H1 (cell line): Measurements from ENCODE around the gene MESD. TPM values are rescaled to one million over a fixed set of nuclear protein-coding genes. Genes with fewer than 3 reads are reported as not detected.

Source experiments
- CTCF ChIA-PET: fragments of 300-600 bp; sonication (Branson Sonifier 250); formaldehyde crosslinking; loops from one replicate; lab custom pipeline; 2021; ENCODE audit not compliant: partially characterized antibody; lab: Charles Lee
- POLR2A ChIA-PET: fragments of 300-600 bp; sonication (Branson Sonifier 250); formaldehyde crosslinking; loops from one replicate; lab custom pipeline; 2021; ENCODE audit warnings: inconsistent platforms; ENCODE audit not compliant: partially characterized antibody; lab: Charles Lee
- DNase-seq, 2 experiments: peaks; one replicate each; pipeline versions ENCODE4 v3.0.0 to v3.0.0-alpha.2; 2010 to 2022; ENCODE audit warnings: low spot score in 2 of 2, low read depth in 1 of 2, mixed read lengths in 1 of 2
- FAIRE-seq: peaks from 2 replicates; lab custom pipeline; 2011; peaks lifted over from hg19 to GRCh38; lab: Jason Lieb, UNC
- H2AFZ ChIP-seq: 2 replicates; pipeline ENCODE4 v1.8.1; 2012; ENCODE audit warnings: low read length, inconsistent platforms
- H2AK5ac ChIP-seq: 2 replicates; pipeline ENCODE4 v1.6.1; 2013; ENCODE audit warnings: low read depth, low read length
- H2BK120ac ChIP-seq: replicated peaks from 2 replicates; pipeline ENCODE3; 2013; ENCODE audit warnings: low read depth, low read length, inconsistent platforms
- H2BK12ac ChIP-seq: 2 replicates; pipeline ENCODE4 v1.6.1; 2013; ENCODE audit warnings: low read depth, low read length
- H2BK15ac ChIP-seq: 2 replicates; pipeline ENCODE4 v1.6.1; 2013; ENCODE audit warnings: low read length
- H2BK20ac ChIP-seq: 2 replicates; pipeline ENCODE4 v1.6.1; 2013; ENCODE audit warnings: low read length
- H2BK5ac ChIP-seq: 2 replicates; pipeline ENCODE4 v1.6.1; 2013; ENCODE audit warnings: low read depth, low read length
- H3K14ac ChIP-seq: 2 replicates; pipeline ENCODE4 v1.6.1; 2013; ENCODE audit warnings: inconsistent platforms; ENCODE audit not compliant: insufficient read length
- H3K18ac ChIP-seq: 2 replicates; pipeline ENCODE4 v1.6.1; 2013; ENCODE audit warnings: low read length; ENCODE audit errors: extremely low read depth
- H3K23ac ChIP-seq: 2 replicates; pipeline ENCODE4 v1.6.1; 2013; ENCODE audit warnings: inconsistent platforms; ENCODE audit not compliant: insufficient read length
- H3K23me2 ChIP-seq: 2 replicates; pipeline ENCODE4 v1.6.1; 2013; ENCODE audit warnings: low read depth, low read length
- H3K27ac ChIP-seq: 2 replicates; pipeline ENCODE4 v1.6.1; 2011; ENCODE audit warnings: low read depth, low read length, inconsistent platforms
- H3K27me3 ChIP-seq, 4 experiments: replicated peaks in 1 of 4; 1 replicate in 1 of 4; 2 replicates in 3 of 4; pipeline versions ENCODE4 v1.6.1 to v1.8.1; 2011 to 2013; ENCODE audit warnings: low read length in 3 of 4, mild to moderate bottlenecking in 3 of 4, inconsistent platforms in 2 of 4, mixed read lengths in 2 of 4, moderate library complexity in 1 of 4; ENCODE audit not compliant: control insufficient read depth in 3 of 4, insufficient read depth in 3 of 4; ENCODE audit errors: extremely low read depth in 1 of 4
- H3K36me3 ChIP-seq, 4 experiments: 2 replicates each; pipeline versions ENCODE4 v1.6.1 to v1.8.1; 2011 to 2013; ENCODE audit warnings: mild to moderate bottlenecking in 4 of 4, low read length in 3 of 4, moderate library complexity in 2 of 4, control low read depth in 1 of 4, inconsistent platforms in 1 of 4; ENCODE audit not compliant: insufficient read depth in 4 of 4, control insufficient read depth in 2 of 4
- H3K4ac ChIP-seq: replicated peaks from 2 replicates; pipeline ENCODE3; 2013; ENCODE audit warnings: low read length, low read depth, mixed read lengths, inconsistent platforms; ENCODE audit not compliant: insufficient read length
- H3K4me1 ChIP-seq, 4 experiments: replicated peaks in 1 of 4; 1 replicate in 1 of 4; 2 replicates in 3 of 4; pipeline versions ENCODE4 v1.6.1 to v1.8.1; 2011 to 2013; ENCODE audit warnings: low read length in 3 of 4, inconsistent platforms in 2 of 4, mixed read lengths in 1 of 4; ENCODE audit not compliant: insufficient read depth in 4 of 4, control insufficient read depth in 3 of 4
- H3K4me2 ChIP-seq, 2 experiments: 2 replicates each; pipeline versions ENCODE4 v1.6.1 to v1.8.1; 2011 to 2013; ENCODE audit warnings: low read depth in 2 of 2, low read length in 2 of 2, control low read depth in 1 of 2, inconsistent platforms in 1 of 2, mild to moderate bottlenecking in 1 of 2; ENCODE audit not compliant: insufficient read depth in 1 of 2
- H3K4me3 ChIP-seq, 4 experiments: fragments of 200-600, 300-600 bp in 1 of 4; sonication (generic), shearing (Covaris generic), sonication (Bioruptor Twin) in 1 of 4; 2 replicates each; pipeline versions ENCODE4 v1.5.1 to v1.8.1; 2011 to 2016; ENCODE audit warnings: low read length in 4 of 4, low read depth in 3 of 4, control low read depth in 2 of 4, inconsistent platforms in 2 of 4, mild to moderate bottlenecking in 2 of 4, mixed read lengths in 1 of 4, moderate library complexity in 1 of 4; ENCODE audit not compliant: insufficient read depth in 2 of 4; ENCODE audit errors: extremely low read depth in 1 of 4
- H3K56ac ChIP-seq: replicated peaks from 2 replicates; pipeline ENCODE3; 2013; ENCODE audit warnings: low read depth, mild to moderate bottlenecking, mixed read lengths, low read length, inconsistent platforms; ENCODE audit not compliant: insufficient read length
- H3K79me1 ChIP-seq: 2 replicates; pipeline ENCODE4 v1.6.1; 2013; ENCODE audit warnings: low read depth, low read length, control low read depth
- H3K79me2 ChIP-seq, 2 experiments: 2 replicates each; pipeline versions ENCODE4 v1.6.1 to v1.8.1; 2012 to 2013; ENCODE audit warnings: low read length in 2 of 2, mild to moderate bottlenecking in 2 of 2, inconsistent platforms in 1 of 2; ENCODE audit not compliant: insufficient read depth in 2 of 2, control insufficient read depth in 1 of 2
- H3K9ac ChIP-seq, 4 experiments: replicated peaks in 1 of 4; 1 replicate in 1 of 4; 2 replicates in 3 of 4; pipeline versions ENCODE4 v1.6.1 to v1.8.1; 2011 to 2013; ENCODE audit warnings: low read depth in 3 of 4, low read length in 3 of 4, control low read depth in 2 of 4, mild to moderate bottlenecking in 2 of 4, moderate library complexity in 2 of 4, inconsistent platforms in 1 of 4; ENCODE audit errors: extremely low read depth in 1 of 4
- H3K9me3 ChIP-seq, 2 experiments: 2 replicates each; pipeline versions ENCODE4 v1.6.1 to v1.8.1; 2012 to 2013; ENCODE audit warnings: mild to moderate bottlenecking in 2 of 2, moderate library complexity in 2 of 2, control low read depth in 1 of 2, inconsistent platforms in 1 of 2, low read depth in 1 of 2, low read length in 1 of 2, mixed read lengths in 1 of 2; ENCODE audit not compliant: insufficient read depth in 2 of 2
- H4K20me1 ChIP-seq, 2 experiments: replicated peaks in 1 of 2; 2 replicates each; pipeline versions ENCODE3 to v1.8.1; 2011 to 2013; ENCODE audit warnings: inconsistent platforms in 2 of 2, low read length in 2 of 2, mild to moderate bottlenecking in 1 of 2; ENCODE audit not compliant: insufficient read depth in 2 of 2, control insufficient read depth in 1 of 2
- H4K5ac ChIP-seq: 2 replicates; pipeline ENCODE4 v1.6.1; 2013; ENCODE audit warnings: low read length, low read depth, mixed read lengths, inconsistent platforms; ENCODE audit not compliant: insufficient read length
- H4K8ac ChIP-seq: 2 replicates; pipeline ENCODE4 v1.8.0; 2013; ENCODE audit warnings: mild to moderate bottlenecking, moderate library complexity, low read length, inconsistent platforms; ENCODE audit not compliant: insufficient read depth; ENCODE audit errors: extremely low read depth
- H4K91ac ChIP-seq: replicated peaks from 2 replicates; pipeline ENCODE3; 2013; ENCODE audit warnings: low read length, mixed read lengths, inconsistent platforms; ENCODE audit not compliant: insufficient read length
- CREB1 ChIP-seq: IDR thresholded peaks from 2 replicates; pipeline ENCODE4 v1.6.1; 2012; ENCODE audit warnings: inconsistent platforms
- EP300 ChIP-seq, 2 experiments: IDR thresholded peaks; 1 replicate in 1 of 2; 2 replicates in 1 of 2; pipeline ENCODE4 v1.6.1; 2011 to 2012; ENCODE audit warnings: low read depth in 2 of 2, low read length in 2 of 2, mild to moderate bottlenecking in 2 of 2, borderline replicate concordance in 1 of 2, inconsistent platforms in 1 of 2, moderate library complexity in 1 of 2
- WGBS, 2 experiments: shearing (Covaris generic) in 1 of 2; methylation state at CpG; one replicate each; pipeline versions ENCODE4 v1.1.6 to v1.1.7; 2013 to 2015; ENCODE audit warnings: low lambda C conversion rate in 2 of 2, mixed read lengths in 2 of 2, inconsistent platforms in 1 of 2, low coverage in 1 of 2, missing lambda C conversion rate in 1 of 2; ENCODE audit not compliant: insufficient replicate concordance in 2 of 2, insufficient coverage in 1 of 2, insufficient read length in 1 of 2; ENCODE audit errors: extremely low coverage in 1 of 2, missing lambda C conversion rate in 1 of 2; 5-methylcytosine and 5-hydroxymethylcytosine counted together
- polyA plus RNA-seq, 7 experiments: library from polyadenylated mRNA; depleted of rRNA in 3 of 7; stranded (reverse) in 5 of 7; unstranded in 2 of 7; fragments of >200 nt in 5 of 7; fragments of 200-250 nt in 2 of 7; gene quantifications; 1 replicate in 5 of 7; 2 replicates in 1 of 7; 4 replicates in 1 of 7; pipeline versions ENCODE4 v1.2.1 to v1.2.3, GENCODE V29; 2011 to 2013; ENCODE audit warnings: missing spikeins in 2 of 7, mixed read lengths in 2 of 7
- total RNA-seq: library from RNA; stranded (reverse); fragmentation: NEBNext Ultra II Directional; extraction: Animal tissue kit (Norgen Biotek cat#: 25700); gene quantifications from 2 replicates; pipeline ENCODE4 v1.2.1, GENCODE V29; 2021
- TF ChIP-seq, protein P1 (sequence below): IDR thresholded peaks from 2 replicates; pipeline ENCODE4 v1.6.1; 2012; ENCODE audit warnings: inconsistent platforms
- TF ChIP-seq, protein P2 (sequence below), 3 experiments: IDR thresholded peaks; 1 replicate in 2 of 3; 2 replicates in 1 of 3; pipeline versions ENCODE4 v1.5.1 to v1.6.1; 2011; ENCODE audit warnings: low read length in 3 of 3, mild to moderate bottlenecking in 3 of 3, inconsistent platforms in 2 of 3, low read depth in 1 of 3, moderate library complexity in 1 of 3; ENCODE audit not compliant: insufficient read depth in 1 of 3; ENCODE audit errors: control extremely low read depth in 1 of 3
- TF ChIP-seq, protein P3 (sequence below): IDR thresholded peaks from 2 replicates; pipeline ENCODE4 v1.6.1; 2011; ENCODE audit warnings: low read depth, mild to moderate bottlenecking, low read length; ENCODE audit not compliant: insufficient read depth

Gene MESD
- total and polyA plus RNA-seq, 2 of the 8 experiments (the other 6 are each of a cell fraction or from before 2014, with no cell fraction given): 11.0 to 28.3 TPM

DNA sequence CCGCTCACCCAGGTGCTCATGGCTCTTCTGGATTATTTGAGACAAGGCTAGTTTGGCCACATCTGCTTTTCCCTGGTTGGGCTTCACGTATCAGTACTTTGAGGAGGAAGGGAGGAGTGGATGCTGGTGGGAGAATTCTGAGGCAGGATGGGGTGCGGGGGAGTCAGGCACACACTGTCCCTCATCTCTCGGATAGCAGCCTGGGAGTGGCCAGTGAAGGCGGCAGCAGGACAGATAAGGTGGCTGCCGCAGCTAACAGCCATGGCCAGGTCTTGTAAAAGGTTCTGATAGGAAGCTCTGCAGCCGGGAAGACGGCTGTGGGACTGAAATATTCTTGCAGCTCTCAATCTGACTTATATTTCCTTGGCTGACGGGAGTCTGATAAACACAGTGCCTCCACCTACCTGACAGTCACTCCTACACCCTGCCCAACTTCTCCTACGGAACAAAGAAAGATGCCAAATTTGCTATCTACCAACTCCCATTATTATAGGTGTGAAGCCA, 87.3 kb downstream of the MESD start:
- Histone ChIP-seq H3K27me3 (peaks cover 0 to 2% (median 0%) of the 10 kb centered on the region in 4 experiments; a peak in 1 of 7 replicates), H3K9ac (no peak overlapping the region), H3K14ac (no peak overlapping the region), H2AFZ (no peak overlapping the region), H3K56ac (no peak overlapping the region), H4K5ac (no peak overlapping the region), H3K79me2 (no peaks in the 10 kb centered on the region), H3K36me3 (no peaks in the 10 kb centered on the region), H3K4me3 (no peak overlapping the region), H4K91ac (no peak overlapping the region), H3K27ac (no peak overlapping the region), H3K4me2 (no peak overlapping the region), H2BK20ac (no peak overlapping the region), H2AK5ac (no peak overlapping the region), H2BK12ac (no peak overlapping the region), H3K4ac (no peak overlapping the region), H3K4me1 (peaks cover 0 to 3% (median 2%) of the 10 kb centered on the region in 4 experiments; a peak in 3 of 7 replicates), H3K23ac (no peak overlapping the region), H2BK120ac (no peak overlapping the region), H3K9me3 (no peaks in the 10 kb centered on the region), H3K23me2 (no peaks in the 10 kb centered on the region; the same call in 1 of the 2 replicates), H4K8ac (no peak overlapping the region), H4K20me1 (no peaks in the 10 kb centered on the region), H3K79me1 (no peaks in the 10 kb centered on the region), H2BK5ac (no peak overlapping the region), H2BK15ac (no peak overlapping the region), H3K18ac (no peak overlapping the region)
- no peak for DNase-seq
- POLR2A ChIA-PET: no interaction called here
- FAIRE-seq: no peak
- CTCF ChIA-PET: interaction anchor here (0.6 to 1.6 kb wide), 7 partner anchors 8 to 272 kb away, joined by 3 to 5 read pairs (median 3); partner anchors contain the start of gene CEMIP
- TF ChIP-seq, protein P1, sequence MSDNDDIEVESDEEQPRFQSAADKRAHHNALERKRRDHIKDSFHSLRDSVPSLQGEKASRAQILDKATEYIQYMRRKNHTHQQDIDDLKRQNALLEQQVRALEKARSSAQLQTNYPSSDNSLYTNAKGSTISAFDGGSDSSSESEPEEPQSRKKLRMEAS: no peak
- TF ChIP-seq, protein P2, sequence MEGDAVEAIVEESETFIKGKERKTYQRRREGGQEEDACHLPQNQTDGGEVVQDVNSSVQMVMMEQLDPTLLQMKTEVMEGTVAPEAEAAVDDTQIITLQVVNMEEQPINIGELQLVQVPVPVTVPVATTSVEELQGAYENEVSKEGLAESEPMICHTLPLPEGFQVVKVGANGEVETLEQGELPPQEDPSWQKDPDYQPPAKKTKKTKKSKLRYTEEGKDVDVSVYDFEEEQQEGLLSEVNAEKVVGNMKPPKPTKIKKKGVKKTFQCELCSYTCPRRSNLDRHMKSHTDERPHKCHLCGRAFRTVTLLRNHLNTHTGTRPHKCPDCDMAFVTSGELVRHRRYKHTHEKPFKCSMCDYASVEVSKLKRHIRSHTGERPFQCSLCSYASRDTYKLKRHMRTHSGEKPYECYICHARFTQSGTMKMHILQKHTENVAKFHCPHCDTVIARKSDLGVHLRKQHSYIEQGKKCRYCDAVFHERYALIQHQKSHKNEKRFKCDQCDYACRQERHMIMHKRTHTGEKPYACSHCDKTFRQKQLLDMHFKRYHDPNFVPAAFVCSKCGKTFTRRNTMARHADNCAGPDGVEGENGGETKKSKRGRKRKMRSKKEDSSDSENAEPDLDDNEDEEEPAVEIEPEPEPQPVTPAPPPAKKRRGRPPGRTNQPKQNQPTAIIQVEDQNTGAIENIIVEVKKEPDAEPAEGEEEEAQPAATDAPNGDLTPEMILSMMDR (IDR thresholded peaks at IDR 0.05; ENCODE audit: control extremely low read depth in 1 of 3, insufficient read depth in 1 of 3, low read depth in 1 of 3, low read length in 3 of 3): no peak
- TF ChIP-seq, protein P3, sequence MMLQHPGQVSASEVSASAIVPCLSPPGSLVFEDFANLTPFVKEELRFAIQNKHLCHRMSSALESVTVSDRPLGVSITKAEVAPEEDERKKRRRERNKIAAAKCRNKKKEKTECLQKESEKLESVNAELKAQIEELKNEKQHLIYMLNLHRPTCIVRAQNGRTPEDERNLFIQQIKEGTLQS: no peak
- TF ChIP-seq EP300 (IDR thresholded peaks at IDR 0.05; ENCODE audit: borderline replicate concordance in 1 of 2, low read depth in 2 of 2, low read length in 2 of 2) (no peak), CREB1 (no peak)
- 93% methylated on average over 10 of the region's 10 CpGs; no CpG with 5 or more reads in 1 of the 2 experiments for WGBS, 2 experiments
